ENCODE measurements around the gene FARP2.
A peak's percentile ranks its signal among the peaks of the same experiment; 100 is the strongest.

DNA sequence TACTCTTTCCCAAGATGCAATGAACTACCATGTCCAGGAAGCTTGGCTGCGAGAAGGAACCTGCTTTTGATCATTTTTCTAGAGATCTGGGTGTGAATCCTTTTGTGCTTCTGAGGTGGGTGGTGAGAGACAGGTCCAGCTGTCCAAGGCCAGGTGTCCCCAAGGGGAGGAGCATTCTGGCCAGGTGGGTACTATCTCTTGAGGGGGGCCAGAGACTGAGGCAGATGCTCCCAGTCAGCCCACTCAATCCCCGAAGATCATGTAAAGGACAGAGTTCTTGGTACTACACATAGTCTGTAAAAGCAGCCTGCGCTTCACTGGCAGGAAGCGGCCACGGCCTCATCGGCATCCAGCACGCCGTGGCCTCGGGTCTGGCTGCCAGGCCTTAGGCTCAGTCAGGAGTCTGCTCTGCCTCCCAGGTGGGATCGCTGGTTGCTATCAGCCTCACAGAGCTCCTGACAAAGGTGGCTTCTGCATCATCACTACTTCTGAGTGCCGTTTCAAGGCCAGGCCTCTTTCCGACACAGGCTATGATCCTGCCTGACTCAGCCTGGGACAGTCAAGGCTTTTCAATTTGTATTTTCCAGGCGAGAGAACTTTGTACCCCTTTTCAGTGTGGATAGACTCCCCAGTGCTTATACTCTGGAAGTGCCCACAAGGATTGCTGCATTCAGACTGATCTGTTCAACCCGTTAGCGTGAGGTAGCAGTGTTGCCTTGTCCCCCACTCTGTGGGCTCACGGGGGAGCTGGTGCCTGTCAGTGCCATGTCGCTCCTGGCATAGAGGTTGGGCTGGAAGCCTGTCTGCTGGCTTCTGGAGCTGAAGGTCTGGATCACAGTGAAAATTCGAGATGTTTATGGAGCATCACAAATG is 123.2 kb downstream of the FARP2 start:
- TF ChIP-seq, protein P1, sequence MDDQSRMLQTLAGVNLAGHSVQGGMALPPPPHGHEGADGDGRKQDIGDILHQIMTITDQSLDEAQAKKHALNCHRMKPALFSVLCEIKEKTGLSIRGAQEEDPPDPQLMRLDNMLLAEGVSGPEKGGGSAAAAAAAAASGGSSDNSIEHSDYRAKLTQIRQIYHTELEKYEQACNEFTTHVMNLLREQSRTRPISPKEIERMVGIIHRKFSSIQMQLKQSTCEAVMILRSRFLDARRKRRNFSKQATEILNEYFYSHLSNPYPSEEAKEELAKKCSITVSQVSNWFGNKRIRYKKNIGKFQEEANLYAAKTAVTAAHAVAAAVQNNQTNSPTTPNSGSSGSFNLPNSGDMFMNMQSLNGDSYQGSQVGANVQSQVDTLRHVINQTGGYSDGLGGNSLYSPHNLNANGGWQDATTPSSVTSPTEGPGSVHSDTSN (CRISPR knock-in tag; IDR thresholded peaks at IDR 0.05; ENCODE audit: borderline replicate concordance), result no peak
- TF ChIP-seq JUND (CRISPR knock-in tag; IDR thresholded peaks at IDR 0.05) (peak; percentile 46; the same call in 1 of the 2 replicates), HMGXB4 (CRISPR knock-in tag; IDR thresholded peaks at IDR 0.05; ENCODE audit: borderline replicate concordance in 1 of 2, low read depth in 1 of 2) (no peak)

All from HepG2 (cell line).